GM12875 (cell line): Measurements from ENCODE around the gene GUCY2C.

Experiments used
- H3K4me3 ChIP-seq: one replicate; pipeline ENCODE4 v1.5.1; 2011; ENCODE audit warnings: low read depth, low read length, control low read depth
- TF ChIP-seq, protein P1 (sequence below): IDR thresholded peaks from 2 replicates; pipeline ENCODE4 v1.5.1; 2011; ENCODE audit warnings: low read depth, mild to moderate bottlenecking, control low read depth, inconsistent platforms, low read length, moderate library complexity, borderline replicate concordance; ENCODE audit not compliant: insufficient read depth

GUCY2C gene

DNA sequence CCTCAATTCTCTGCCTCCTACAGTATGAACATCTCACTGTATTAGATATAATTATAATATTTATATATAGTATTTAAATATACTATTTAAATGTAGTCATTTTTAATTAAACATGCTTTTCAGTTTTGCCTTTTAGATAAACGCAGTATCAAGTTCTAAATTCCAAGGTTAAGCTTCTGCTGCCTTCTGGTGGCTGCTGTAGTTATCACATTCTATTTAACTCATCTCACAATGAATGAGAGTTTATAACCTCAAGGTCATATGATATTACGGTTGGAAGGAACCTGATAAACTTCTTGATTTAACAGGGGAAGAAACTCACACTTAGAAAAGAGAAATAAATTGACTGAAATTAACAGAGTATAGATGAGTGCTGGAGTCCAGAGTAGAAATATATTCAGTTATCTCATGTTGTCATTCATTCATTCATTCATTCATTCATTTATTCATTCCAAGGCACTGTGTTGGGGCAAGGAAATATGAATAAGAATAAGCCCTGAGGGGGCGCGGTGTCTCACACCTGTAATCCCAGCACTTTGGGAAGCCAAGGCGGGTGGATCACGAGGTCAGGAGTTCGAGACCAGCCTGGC, 31.9 kb downstream of the GUCY2C start:
- H3K4me3 ChIP-seq: no peak overlapping the region
- TF ChIP-seq, protein P1, sequence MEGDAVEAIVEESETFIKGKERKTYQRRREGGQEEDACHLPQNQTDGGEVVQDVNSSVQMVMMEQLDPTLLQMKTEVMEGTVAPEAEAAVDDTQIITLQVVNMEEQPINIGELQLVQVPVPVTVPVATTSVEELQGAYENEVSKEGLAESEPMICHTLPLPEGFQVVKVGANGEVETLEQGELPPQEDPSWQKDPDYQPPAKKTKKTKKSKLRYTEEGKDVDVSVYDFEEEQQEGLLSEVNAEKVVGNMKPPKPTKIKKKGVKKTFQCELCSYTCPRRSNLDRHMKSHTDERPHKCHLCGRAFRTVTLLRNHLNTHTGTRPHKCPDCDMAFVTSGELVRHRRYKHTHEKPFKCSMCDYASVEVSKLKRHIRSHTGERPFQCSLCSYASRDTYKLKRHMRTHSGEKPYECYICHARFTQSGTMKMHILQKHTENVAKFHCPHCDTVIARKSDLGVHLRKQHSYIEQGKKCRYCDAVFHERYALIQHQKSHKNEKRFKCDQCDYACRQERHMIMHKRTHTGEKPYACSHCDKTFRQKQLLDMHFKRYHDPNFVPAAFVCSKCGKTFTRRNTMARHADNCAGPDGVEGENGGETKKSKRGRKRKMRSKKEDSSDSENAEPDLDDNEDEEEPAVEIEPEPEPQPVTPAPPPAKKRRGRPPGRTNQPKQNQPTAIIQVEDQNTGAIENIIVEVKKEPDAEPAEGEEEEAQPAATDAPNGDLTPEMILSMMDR: peak; percentile 42; the same call in 1 of the 2 replicates

DNA sequence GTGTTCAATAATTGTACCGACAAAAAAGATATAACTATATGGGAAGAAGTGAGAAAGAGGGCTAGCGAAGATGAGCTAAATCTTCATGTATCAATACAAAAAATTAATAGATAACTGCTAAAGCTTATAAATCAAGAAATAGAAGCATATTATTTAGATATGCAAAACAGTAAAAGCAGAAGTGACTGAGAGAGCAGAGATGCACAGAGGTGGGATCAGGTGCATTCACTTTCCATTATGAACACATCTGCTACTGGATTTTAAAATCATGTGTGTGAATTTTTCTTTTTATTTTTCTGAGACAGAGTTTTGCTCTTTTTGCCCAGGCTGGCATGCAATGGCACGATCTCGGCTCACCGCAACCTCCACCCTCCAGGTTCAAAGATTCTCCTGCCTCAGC, 33.4 kb downstream of the GUCY2C start:
- no peak overlapping the region for H3K4me3 ChIP-seq
- TF ChIP-seq, protein P1: no peak

DNA sequence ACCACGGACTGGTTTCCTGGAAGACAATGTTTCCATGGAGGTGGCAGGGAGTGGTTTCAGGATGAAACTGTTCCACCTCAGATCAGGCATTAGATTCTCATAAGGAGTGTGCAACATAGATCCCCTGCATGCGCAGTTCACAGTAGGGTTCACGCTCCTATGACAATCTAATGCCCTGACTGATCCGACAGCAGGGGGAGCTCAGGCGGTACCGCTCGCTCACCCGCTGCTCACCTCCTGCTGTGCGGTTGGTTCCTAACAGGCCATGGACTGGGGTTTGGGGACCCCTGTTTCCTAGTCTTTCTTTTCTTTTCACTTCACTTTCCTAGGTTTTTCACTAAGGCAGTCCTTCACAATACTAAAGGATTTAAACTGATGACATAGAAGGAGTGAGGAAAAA, 39.6 kb downstream of the GUCY2C start:
- no peak overlapping the region for H3K4me3 ChIP-seq
- TF ChIP-seq, protein P1: no peak

DNA sequence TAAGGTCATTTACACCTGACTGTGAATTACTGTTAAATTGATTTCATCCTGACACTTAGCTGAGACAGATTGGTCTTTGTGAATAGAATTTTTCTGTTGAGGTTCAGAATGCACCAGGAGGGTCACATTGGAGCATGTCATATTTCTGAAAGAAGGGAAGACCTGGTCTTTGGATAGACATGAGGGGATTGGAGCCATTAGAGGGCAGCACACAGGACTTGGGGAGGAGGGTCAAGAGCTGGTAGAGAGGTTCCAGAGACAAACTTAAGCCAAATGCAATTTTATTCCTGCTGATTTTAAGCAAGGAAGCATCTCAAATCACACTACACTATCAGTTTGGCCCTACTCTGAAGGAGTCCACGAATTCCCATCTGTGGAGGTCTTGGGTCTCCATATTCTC, 41.1 kb downstream of the GUCY2C start:
- H3K4me3 ChIP-seq: no peak overlapping the region
- TF ChIP-seq, protein P1: no peak

DNA sequence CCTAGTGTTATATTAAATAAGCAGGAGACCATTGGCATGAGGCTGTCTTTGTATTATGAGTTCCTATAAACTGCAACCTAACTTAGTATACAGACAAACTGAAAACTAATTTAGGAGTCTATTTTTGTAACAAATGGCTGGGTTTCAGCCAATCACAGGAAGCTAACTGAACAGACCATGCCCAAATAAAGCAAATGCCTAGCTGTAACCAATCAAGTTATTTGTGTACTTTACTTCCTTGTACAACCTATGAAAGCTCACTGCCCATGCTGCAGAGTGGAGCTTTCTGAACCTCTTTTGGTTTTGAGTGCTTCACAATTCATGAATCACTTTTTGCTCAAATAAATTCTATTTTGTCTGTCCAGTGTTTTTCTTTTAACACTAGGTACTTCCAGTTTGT, 41.6 kb downstream of the GUCY2C start:
- no peak overlapping the region for H3K4me3 ChIP-seq
- TF ChIP-seq, protein P1: no peak

DNA sequence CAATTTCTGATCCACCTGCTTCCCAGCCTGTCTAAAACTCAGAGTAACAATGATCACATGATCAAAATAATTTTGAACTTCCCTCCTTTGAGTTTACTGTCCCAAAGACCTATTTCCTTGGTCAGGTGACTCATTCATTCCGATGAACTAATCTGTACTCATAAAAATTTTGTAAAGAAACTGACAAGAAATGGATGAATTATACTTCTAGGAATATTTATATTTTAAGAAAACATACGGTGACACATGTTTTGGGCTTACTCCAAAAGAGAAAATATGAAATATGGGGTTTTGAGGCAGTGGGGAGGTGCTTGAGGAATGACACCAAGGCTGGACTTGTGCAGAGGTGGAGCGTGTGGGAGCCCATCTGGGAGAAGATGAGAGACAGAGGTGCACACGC, 42.0 kb downstream of the GUCY2C start:
- TF ChIP-seq, protein P1: no peak
- H3K4me3 ChIP-seq: no peak overlapping the region

DNA sequence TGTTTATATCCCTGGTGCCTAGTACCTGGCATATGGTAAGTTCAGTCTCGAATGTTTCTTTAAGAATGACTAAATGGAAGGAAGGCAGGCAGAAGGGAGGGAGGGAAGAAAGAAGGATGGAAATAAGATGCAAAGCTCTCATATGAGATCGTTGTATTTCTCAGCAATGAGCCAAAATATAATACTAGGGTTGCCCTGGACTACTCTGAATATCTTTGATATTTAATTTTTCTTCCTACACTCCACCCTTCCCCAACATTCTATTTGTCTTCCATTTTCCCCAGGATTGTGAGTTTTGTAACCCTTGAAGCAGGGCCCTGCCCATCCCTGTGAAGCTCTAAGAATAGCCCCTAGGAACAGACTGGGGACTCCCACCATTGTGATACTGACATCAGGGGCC, 43.9 kb downstream of the GUCY2C start:
- TF ChIP-seq, protein P1: no peak
- no peak overlapping the region for H3K4me3 ChIP-seq
